ENCODE results near the gene HEBP1. TPM values are rescaled to one million over a fixed set of nuclear protein-coding genes. Genes with fewer than 3 reads are reported as not detected.

Gene HEBP1
- total RNA-seq, 1 donor from 2014 or later = 109 TPM

DNA sequence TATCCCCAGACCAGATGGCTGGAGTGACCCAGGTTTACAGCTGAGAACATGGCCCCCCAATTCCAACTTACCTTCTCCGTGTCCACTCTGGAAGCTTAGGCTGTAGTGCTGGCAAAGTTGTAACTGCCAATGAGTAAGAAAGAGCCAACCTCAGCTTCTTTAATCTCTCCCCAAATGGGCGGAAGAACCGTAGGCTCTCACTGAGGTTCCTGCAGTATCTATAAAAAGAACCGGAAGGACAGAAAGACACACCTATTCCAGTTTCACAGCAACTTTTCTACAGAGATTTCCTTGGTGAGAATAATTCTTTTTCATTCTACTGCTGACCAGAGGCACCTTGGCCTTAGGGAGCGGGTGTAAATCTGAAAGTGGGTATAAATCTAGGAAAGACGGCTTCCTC lies 48.0 kb downstream of the HEBP1 start, which contains the start of gene GPRC5D:
Gene GPRC5D (minus strand): TSS at position 135 of the 400 bp plus-strand sequence. CDS start 1,786 bp downstream, outside the sequence.
- Mint-ChIP-seq H3K36me3 (ENCODE audit: insufficient read depth) (peaks cover 9% of the 10 kb centered on the region), H3K4me1 (ENCODE audit: low read depth) (peaks cover 14% of the 10 kb centered on the region), H3K4me3 (ENCODE audit: low read depth) (no peak within 1 kb of the TSS), H3K9me3 (ENCODE audit: low read depth) (peaks cover 9% of the 10 kb centered on the region), H3K27ac (peak within 1 kb of the TSS; percentile 35), H3K27me3 (peaks cover 4% of the 10 kb centered on the region)
- TF ChIP-seq, protein P1, sequence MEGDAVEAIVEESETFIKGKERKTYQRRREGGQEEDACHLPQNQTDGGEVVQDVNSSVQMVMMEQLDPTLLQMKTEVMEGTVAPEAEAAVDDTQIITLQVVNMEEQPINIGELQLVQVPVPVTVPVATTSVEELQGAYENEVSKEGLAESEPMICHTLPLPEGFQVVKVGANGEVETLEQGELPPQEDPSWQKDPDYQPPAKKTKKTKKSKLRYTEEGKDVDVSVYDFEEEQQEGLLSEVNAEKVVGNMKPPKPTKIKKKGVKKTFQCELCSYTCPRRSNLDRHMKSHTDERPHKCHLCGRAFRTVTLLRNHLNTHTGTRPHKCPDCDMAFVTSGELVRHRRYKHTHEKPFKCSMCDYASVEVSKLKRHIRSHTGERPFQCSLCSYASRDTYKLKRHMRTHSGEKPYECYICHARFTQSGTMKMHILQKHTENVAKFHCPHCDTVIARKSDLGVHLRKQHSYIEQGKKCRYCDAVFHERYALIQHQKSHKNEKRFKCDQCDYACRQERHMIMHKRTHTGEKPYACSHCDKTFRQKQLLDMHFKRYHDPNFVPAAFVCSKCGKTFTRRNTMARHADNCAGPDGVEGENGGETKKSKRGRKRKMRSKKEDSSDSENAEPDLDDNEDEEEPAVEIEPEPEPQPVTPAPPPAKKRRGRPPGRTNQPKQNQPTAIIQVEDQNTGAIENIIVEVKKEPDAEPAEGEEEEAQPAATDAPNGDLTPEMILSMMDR (IDR thresholded peaks at IDR 0.05; ENCODE audit: unreplicated experiment) = no peak
- no peak for DNase-seq (ENCODE audit: low spot score, unreplicated experiment)

DNA sequence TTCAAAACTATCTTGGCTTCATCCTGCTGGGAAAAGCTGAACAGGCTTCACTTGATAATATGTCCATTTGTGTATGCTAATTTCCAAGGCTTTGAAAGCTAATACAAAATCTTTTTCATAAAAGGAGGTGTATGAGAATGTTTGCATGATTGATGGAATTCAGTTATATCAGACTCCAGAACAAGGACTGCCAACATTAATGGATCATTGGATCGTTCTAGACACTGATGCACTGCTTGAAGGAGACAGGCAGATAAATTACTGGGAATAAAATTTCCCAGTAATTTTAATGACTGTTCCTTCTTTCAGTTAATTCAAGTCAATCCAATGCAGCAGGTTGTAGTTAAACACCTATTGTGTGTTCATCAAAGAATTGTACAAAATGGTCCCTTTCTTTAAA lies 48.6 kb downstream of the HEBP1 start:
- H3K4me3 Mint-ChIP-seq (ENCODE audit: low read depth) = no peak overlapping the region
- DNase-seq (ENCODE audit: low spot score, unreplicated experiment) = no peak
- peaks cover 4% of the 10 kb centered on the region for H3K27me3 Mint-ChIP-seq
- no peak overlapping the region for H3K27ac Mint-ChIP-seq
- H3K4me1 Mint-ChIP-seq (ENCODE audit: low read depth) = peaks cover 20% of the 10 kb centered on the region
- H3K36me3 Mint-ChIP-seq (ENCODE audit: insufficient read depth) = peaks cover 9% of the 10 kb centered on the region
- TF ChIP-seq, protein P1 (IDR thresholded peaks at IDR 0.05; ENCODE audit: unreplicated experiment) = no peak
- H3K9me3 Mint-ChIP-seq (ENCODE audit: low read depth) = peaks cover 9% of the 10 kb centered on the region

DNA sequence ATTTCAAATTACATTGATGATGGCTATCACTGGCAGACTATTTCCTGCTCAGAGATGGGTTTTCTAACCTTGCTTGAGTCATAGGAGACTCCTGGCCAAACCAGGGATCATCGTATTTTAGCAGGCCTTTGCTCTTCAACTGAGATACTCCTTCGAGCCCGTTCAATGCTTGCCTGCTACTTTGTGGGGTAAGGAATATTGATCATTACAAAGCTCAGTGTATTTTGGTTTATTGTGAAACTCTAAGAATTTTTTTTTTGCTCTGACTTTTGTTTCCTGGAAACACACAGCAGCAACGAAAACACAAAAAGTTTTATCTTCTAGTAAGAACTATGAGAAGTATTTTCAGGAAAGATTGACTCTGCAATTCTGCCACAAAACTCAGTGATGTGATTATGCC lies 52.2 kb downstream of the HEBP1 start:
- peaks cover 6% of the 10 kb centered on the region for H3K9me3 Mint-ChIP-seq (ENCODE audit: low read depth)
- H3K36me3 Mint-ChIP-seq (ENCODE audit: insufficient read depth) = peaks cover 6% of the 10 kb centered on the region
- H3K27me3 Mint-ChIP-seq = peaks cover 4% of the 10 kb centered on the region
- H3K4me3 Mint-ChIP-seq (ENCODE audit: low read depth) = no peak overlapping the region
- peaks cover 18% of the 10 kb centered on the region for H3K4me1 Mint-ChIP-seq (ENCODE audit: low read depth)
- no peak overlapping the region for H3K27ac Mint-ChIP-seq
- no peak for DNase-seq (ENCODE audit: low spot score, unreplicated experiment)
- TF ChIP-seq, protein P1 (IDR thresholded peaks at IDR 0.05; ENCODE audit: unreplicated experiment) = no peak

DNA sequence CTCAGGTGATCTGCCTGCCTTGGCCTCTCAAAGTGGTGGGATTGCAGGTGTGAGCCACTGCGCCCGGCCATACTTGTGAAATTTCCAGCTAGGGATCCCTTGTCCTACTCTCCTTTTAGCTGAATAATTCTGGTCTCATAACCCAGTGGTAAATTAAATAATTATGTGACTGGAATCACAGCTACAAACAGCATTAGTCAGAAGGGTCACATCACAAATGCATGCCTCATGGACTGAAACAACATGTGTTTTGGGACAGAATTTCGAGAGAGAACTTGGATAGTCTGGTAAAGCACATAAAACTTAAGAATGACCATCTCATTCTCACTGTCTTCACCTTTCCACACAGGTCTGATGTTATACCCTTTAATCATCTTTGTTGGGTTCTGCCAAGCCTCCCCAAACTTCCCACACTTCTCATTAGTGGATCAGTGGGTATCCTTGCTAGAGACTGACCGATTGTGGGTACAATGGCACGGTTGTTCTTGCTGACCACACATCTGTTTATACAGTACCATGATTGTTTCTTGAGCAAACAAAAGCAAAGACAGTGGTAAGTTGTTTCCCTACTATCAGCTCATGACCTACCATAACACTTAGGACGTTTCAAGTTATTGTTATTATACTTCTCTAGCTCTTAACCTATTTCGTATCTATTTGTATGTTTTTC lies 53.2 kb downstream of the HEBP1 start:
- Mint-ChIP-seq H3K27me3 (peaks cover 4% of the 10 kb centered on the region), H3K9me3 (ENCODE audit: low read depth) (peaks cover 6% of the 10 kb centered on the region), H3K4me3 (ENCODE audit: low read depth) (no peak overlapping the region), H3K27ac (peak overlapping the region; percentile 59), H3K36me3 (ENCODE audit: insufficient read depth) (peaks cover 6% of the 10 kb centered on the region), H3K4me1 (ENCODE audit: low read depth) (peaks cover 18% of the 10 kb centered on the region)
- DNase-seq (ENCODE audit: low spot score, unreplicated experiment) = no peak
- TF ChIP-seq, protein P1 (IDR thresholded peaks at IDR 0.05; ENCODE audit: unreplicated experiment) = no peak

DNA sequence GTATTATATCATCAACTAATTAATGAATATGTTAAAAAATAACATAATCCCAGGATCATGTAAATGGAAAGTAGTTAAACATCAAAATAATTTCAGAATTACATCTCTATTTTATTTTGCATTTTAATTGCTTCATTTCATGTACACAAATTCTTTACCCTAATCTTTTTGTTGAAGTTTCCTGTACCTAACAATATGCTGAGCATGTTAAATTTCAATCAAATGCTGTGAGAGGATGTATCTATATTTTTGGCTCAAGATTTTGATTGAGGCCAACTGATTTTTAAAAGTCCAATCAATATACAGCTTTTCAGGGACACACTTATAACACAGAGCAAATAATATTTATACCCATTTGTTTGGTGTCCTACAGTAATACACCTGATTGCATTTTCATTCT lies 54.5 kb downstream of the HEBP1 start:
- Mint-ChIP-seq H3K4me3 (ENCODE audit: low read depth) (no peak overlapping the region), H3K9me3 (ENCODE audit: low read depth) (peaks cover 6% of the 10 kb centered on the region), H3K27me3 (peaks cover 4% of the 10 kb centered on the region), H3K4me1 (ENCODE audit: low read depth) (peaks cover 18% of the 10 kb centered on the region), H3K27ac (no peak overlapping the region), H3K36me3 (ENCODE audit: insufficient read depth) (peaks cover 6% of the 10 kb centered on the region)
- TF ChIP-seq, protein P1 (IDR thresholded peaks at IDR 0.05; ENCODE audit: unreplicated experiment) = no peak
- no peak for DNase-seq (ENCODE audit: low spot score, unreplicated experiment)
